Stimulated activated naive CD8-positive, alpha-beta T cell treated with anti-CD3 and anti-CD28 coated beads, Interleukin-15, Interleukin-2, amounts not matched to agents 100 ng/mL and 50 ng/mL, for 24 hours (primary cell): Measurements from ENCODE around the gene ADGRV1.
"Not testable (repeated sequence)": the region's sequence is repeated elsewhere in the genome, so short reads cannot be mapped to it uniquely, and the experiment has no call there.

ENCODE experiments used
- H3K27ac Mint-ChIP-seq: one replicate; pipeline ENCODE4 v1.8.0; 2021; ENCODE audit warnings: mild to moderate bottlenecking, mixed read lengths
- H3K27me3 Mint-ChIP-seq: one replicate; pipeline ENCODE4 v1.8.0; 2021; ENCODE audit warnings: mixed read lengths
- H3K36me3 Mint-ChIP-seq: one replicate; pipeline ENCODE4 v1.8.0; 2021; ENCODE audit warnings: low read depth, mixed read lengths
- H3K4me1 Mint-ChIP-seq: one replicate; pipeline ENCODE4 v1.8.0; 2021; ENCODE audit warnings: low read depth, mixed read lengths
- H3K4me3 Mint-ChIP-seq: one replicate; pipeline ENCODE4 v1.8.0; 2021; ENCODE audit warnings: mild to moderate bottlenecking, mixed read lengths
- H3K9me3 Mint-ChIP-seq: one replicate; pipeline ENCODE4 v1.8.0; 2021; ENCODE audit warnings: mixed read lengths

ADGRV1 gene

DNA sequence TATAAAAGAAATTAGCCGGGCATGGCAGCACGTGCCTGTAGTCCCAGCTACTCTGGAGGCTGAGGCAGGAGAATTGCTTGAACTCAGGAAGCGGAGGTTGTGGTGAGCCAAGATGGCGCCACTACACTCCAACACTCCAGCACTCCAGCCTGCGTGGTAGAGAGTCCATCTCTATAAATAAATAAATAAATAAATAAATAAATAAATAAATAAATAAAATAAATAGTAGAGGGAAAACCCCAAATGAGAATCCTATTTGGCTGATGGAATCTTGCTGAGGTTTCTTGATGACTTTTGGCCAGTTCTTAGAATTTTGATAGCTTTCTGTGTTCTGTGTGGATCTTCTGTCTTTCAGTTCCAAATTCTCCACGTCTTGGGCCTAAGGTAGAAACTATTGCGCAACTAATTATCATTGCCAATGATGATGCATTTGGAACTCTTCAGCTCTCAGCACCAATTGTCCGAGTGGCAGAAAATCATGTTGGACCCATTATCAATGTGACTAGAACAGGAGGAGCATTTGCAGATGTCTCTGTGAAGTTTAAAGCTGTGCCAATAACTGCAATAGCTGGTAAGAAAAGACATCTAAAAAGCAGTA lies 126.9 kb downstream of the ADGRV1 start:
- H3K9me3 Mint-ChIP-seq: no peaks in the 10 kb centered on the region

DNA sequence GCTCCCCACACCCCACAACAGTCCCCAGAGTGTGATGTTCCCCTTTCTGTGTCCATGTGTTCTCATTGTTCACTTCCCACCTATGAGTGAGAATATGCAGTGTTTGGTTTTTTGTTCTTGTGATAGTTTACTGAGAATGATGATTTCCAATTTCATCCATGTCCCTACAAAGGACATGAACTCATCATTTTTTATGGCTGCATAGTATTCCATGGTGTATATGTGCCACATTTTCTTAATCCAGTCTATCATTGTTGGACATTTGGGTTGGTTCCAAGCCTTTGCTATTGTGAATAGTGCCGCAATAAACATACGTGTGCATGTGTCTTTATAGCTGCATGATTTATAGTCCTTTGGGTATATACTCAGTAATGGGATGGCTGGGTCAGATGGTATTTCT lies 127.8 kb downstream of the ADGRV1 start:
- H3K4me1 Mint-ChIP-seq, H3K9me3 Mint-ChIP-seq, H3K4me3 Mint-ChIP-seq, H3K27me3 Mint-ChIP-seq, H3K36me3 Mint-ChIP-seq, H3K27ac Mint-ChIP-seq: not testable (repeated sequence)

More for the DNA sequence above, 126.9 kb downstream of the ADGRV1 start:
- no peak overlapping the region for H3K27ac Mint-ChIP-seq
- H3K27me3 Mint-ChIP-seq: no peaks in the 10 kb centered on the region
- H3K36me3 Mint-ChIP-seq: no peaks in the 10 kb centered on the region
- no peaks in the 10 kb centered on the region for H3K4me1 Mint-ChIP-seq
- no peak overlapping the region for H3K4me3 Mint-ChIP-seq

DNA sequence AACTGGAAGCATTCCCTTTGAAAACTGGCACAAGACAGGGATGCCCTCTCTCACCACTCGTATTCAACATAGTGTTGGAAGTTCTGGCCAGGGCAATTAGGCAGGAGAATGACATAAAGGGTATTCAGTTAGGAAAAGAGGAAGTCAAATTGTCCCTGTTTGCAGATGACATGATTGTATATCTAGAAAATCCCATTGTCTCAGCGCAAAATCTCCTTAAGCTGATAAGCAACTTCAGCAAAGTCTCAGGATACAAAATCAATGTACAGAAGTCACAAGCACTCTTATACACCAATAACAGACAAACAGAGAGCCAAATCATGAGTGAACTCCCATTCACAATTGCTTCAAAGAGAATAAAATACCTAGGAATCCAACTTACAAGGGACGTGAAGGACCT lies 128.9 kb downstream of the ADGRV1 start:
- H3K4me3 Mint-ChIP-seq, H3K27me3 Mint-ChIP-seq, H3K4me1 Mint-ChIP-seq, H3K36me3 Mint-ChIP-seq, H3K9me3 Mint-ChIP-seq, H3K27ac Mint-ChIP-seq: not testable (repeated sequence)

DNA sequence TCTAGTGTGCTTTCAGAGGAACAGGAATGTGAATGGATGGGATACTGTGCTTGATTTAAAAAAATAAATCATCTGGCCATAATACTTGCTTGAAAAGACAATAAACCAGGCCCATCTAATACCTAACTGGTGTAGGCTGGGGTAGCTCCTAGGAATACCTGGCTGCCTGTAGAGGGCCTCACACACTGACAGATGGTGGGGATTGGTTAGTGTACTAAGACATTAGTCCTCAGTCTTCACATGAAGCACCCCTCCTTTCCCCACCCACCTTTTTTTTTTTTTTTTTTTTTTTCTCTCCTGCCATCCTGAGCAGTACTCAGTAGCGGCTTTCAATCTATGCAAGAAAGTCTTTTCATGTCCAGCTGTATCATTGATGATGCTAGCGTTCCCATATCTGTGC lies 130.5 kb downstream of the ADGRV1 start:
- H3K4me3 Mint-ChIP-seq: no peak overlapping the region

DNA sequence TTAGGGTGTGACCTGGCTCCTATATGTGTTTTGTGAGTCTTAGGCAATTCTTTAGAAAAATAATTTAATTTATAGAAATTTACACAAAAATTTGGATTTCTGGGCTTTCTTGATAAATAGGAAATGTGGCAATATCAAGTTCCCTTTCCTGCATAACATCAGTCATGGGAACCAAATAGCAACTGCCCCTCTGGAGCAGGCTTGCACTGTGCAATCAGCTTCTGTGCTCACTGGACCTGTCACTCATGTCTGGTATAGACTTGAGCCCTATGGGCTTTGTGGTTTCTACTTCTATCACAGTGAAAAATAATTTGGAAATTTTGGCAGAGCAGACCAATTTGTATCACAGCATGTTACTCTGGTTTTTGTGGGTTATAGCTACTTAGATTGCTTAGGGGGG lies 131.7 kb downstream of the ADGRV1 start:
- Mint-ChIP-seq H3K9me3 (no peaks in the 10 kb centered on the region), H3K4me1 (no peaks in the 10 kb centered on the region), H3K27me3 (no peaks in the 10 kb centered on the region), H3K4me3 (no peak overlapping the region), H3K36me3 (no peaks in the 10 kb centered on the region), H3K27ac (no peak overlapping the region)

More for the DNA sequence above, 130.5 kb downstream of the ADGRV1 start:
- H3K27ac Mint-ChIP-seq: no peak overlapping the region
- no peaks in the 10 kb centered on the region for H3K9me3 Mint-ChIP-seq
- no peaks in the 10 kb centered on the region for H3K27me3 Mint-ChIP-seq
- H3K4me1 Mint-ChIP-seq: no peaks in the 10 kb centered on the region
- no peaks in the 10 kb centered on the region for H3K36me3 Mint-ChIP-seq

DNA sequence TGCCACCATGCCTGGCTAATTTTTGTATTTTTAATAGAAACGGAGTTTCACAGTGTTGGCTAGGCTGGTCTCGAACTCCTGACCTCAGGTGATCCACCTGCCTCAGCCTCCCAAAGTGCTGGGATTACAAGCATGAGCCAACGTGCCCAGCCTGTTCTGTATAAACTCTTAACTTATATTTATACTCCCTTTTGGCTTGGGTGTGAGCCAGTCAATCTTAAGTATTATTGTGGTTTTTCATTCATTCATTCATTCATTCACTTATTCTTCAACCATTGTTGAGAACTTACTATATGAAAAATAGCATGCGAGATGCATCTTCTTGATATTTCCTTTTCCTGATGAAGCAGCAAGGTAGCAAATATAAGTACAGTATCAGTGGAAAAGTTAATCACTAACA lies 132.9 kb downstream of the ADGRV1 start:
- no peak overlapping the region for H3K4me3 Mint-ChIP-seq
- H3K27me3 Mint-ChIP-seq: no peaks in the 10 kb centered on the region
- no peaks in the 10 kb centered on the region for H3K4me1 Mint-ChIP-seq
- H3K36me3 Mint-ChIP-seq: no peaks in the 10 kb centered on the region
- no peaks in the 10 kb centered on the region for H3K9me3 Mint-ChIP-seq
- H3K27ac Mint-ChIP-seq: no peak overlapping the region

DNA sequence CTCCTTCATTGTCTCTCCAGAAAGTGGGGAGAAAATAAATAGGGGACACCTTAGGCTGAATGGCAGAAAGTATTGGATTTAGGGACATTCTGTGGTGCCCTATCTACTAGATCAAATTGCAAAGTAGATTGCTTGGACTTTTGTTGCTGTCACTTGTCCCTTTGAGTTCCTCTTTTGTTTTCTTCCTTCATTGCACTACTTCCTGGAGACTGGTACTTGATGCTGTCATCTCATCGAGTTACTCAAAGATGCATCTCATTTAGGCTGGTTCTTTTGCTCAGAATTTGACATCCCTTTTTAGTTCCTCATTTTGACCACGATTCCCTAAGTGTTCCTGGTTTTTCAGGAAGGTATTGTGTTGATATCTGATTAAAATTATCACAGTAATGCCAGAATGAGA lies 137.6 kb downstream of the ADGRV1 start:
- no peaks in the 10 kb centered on the region for H3K4me1 Mint-ChIP-seq
- peaks cover 3% of the 10 kb centered on the region for H3K27me3 Mint-ChIP-seq
- H3K36me3 Mint-ChIP-seq: no peaks in the 10 kb centered on the region
- no peaks in the 10 kb centered on the region for H3K9me3 Mint-ChIP-seq
- no peak overlapping the region for H3K27ac Mint-ChIP-seq
- H3K4me3 Mint-ChIP-seq: no peak overlapping the region

DNA sequence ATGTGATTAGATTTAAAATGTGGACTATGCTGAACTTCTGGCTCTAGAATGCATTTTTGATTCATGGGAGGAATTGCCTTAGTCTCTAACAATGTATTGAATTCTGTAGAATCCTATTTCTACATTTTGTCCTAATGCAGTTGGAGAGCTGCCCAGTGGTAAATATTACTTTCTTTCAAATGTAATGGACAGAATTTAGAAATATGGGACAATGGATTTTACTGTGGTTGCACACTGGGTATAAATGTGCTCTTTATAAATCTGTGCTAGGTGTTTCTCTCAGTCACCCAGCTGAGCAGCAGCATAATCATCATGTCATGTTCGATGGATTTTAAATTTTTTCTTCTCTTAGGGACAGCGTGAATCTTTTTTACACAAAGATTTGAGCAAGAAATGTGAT lies 141.7 kb downstream of the ADGRV1 start:
- Mint-ChIP-seq H3K4me3 (no peak overlapping the region), H3K27me3 (peaks cover 11% of the 10 kb centered on the region), H3K36me3 (no peaks in the 10 kb centered on the region), H3K9me3 (no peaks in the 10 kb centered on the region), H3K27ac (no peak overlapping the region), H3K4me1 (no peaks in the 10 kb centered on the region)

DNA sequence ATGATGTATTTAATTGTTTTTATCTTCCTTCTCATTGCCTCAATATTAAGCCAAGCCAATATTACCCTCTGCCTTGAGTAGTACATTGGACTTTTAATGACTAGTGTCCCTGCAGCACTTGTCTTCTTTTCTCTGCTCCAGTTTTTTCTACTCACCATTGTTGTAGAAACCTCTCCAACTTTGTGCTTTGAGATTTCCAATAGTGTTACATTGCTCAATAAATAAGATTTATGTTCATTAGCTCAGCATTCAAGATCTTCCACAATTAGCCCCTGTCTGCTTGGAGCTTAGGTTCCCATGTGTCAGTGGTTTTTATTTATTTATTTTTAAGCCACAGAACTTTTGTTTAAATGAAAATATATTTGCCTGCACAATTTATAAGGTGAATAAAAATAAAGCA lies 145.3 kb downstream of the ADGRV1 start:
- no peaks in the 10 kb centered on the region for H3K9me3 Mint-ChIP-seq
- H3K27me3 Mint-ChIP-seq: peaks cover 17% of the 10 kb centered on the region
- no peaks in the 10 kb centered on the region for H3K4me1 Mint-ChIP-seq
- H3K36me3 Mint-ChIP-seq: no peaks in the 10 kb centered on the region
- no peak overlapping the region for H3K4me3 Mint-ChIP-seq
- no peak overlapping the region for H3K27ac Mint-ChIP-seq

DNA sequence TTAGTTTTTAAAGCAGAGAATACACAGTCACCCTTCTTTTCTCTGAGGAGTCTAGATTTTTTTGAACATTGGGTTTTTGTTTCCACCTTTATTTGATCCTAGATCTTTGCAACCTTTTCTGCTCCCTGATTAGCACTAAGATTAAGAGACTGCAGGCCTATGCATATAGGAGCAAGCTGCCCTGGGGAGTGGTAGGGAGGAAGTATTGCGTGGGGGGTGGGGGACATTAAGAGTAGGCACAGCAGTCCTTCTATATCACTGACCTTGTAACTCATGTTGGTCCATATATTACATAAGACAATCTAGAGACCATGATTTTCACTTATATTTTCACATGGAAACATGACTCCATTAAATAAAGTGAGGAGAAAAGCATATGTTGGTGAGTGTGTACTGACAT lies 149.1 kb downstream of the ADGRV1 start:
- H3K27ac Mint-ChIP-seq: no peak overlapping the region
- no peaks in the 10 kb centered on the region for H3K4me1 Mint-ChIP-seq
- no peaks in the 10 kb centered on the region for H3K36me3 Mint-ChIP-seq
- peaks cover 17% of the 10 kb centered on the region for H3K27me3 Mint-ChIP-seq
- H3K4me3 Mint-ChIP-seq: no peak overlapping the region
- no peaks in the 10 kb centered on the region for H3K9me3 Mint-ChIP-seq

DNA sequence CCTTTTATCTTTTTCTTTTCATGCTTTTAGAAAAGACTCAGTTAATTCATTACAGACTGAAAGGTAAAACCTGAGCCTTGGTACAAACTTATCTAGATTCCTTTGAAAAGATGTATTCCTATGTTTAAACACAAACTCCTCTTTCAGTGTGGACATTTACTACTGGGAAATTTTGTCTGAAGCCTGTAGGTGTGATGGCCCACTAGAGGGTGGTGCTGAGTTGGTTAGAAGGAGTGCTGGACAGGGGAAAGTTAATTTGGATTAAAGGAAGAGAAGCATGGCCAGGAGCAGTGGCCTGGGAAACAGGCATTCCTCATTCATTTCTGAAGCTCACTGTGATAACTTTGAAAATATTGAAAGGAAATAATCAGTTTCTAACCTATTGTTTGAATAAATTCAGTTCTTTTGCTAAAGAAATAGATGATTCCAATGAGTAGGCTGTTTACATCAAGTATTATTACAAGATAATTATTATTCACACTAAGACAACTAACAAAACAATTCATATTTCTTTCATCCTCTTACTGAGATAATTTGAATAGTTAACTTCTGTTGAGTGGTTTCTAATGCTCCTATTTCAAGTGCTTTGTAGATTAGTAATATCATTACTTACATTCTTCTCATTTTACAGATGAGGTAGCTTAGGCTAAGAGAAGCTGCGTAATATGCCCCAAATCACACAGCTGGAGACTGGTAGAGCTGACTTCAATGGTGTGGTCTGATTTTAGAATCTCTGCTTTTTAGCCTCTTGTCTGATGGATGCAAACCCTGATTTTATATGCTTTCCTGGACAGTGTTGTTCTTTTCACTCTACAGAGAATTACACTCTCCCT lies 150.9 kb downstream of the ADGRV1 start:
- Mint-ChIP-seq H3K4me1 (no peaks in the 10 kb centered on the region), H3K27ac (no peak overlapping the region), H3K4me3 (no peak overlapping the region), H3K36me3 (no peaks in the 10 kb centered on the region), H3K27me3 (peaks cover 12% of the 10 kb centered on the region), H3K9me3 (no peaks in the 10 kb centered on the region)

DNA sequence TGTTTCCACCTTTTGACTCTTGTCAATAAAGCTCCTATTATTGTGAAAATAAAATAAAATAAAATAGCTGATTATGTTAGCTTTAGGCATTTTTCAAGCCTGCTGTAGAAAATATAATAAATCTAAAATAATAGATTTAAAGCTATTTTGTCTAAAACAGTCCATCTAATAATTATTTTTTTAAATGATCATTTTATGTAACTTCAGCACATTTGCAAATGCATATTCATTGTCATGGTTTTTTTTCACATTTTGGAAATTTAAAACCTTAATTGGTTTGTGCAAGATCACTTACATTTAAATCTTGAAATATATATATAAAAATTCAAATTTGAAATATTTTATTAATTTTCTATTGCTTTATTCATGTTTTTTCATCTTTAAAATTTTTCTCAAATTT lies 159.8 kb downstream of the ADGRV1 start:
- H3K27me3 Mint-ChIP-seq: no peaks in the 10 kb centered on the region
- no peaks in the 10 kb centered on the region for H3K36me3 Mint-ChIP-seq
- no peak overlapping the region for H3K4me3 Mint-ChIP-seq
- H3K4me1 Mint-ChIP-seq: no peaks in the 10 kb centered on the region
- H3K27ac Mint-ChIP-seq: no peak overlapping the region
- H3K9me3 Mint-ChIP-seq: no peaks in the 10 kb centered on the region

DNA sequence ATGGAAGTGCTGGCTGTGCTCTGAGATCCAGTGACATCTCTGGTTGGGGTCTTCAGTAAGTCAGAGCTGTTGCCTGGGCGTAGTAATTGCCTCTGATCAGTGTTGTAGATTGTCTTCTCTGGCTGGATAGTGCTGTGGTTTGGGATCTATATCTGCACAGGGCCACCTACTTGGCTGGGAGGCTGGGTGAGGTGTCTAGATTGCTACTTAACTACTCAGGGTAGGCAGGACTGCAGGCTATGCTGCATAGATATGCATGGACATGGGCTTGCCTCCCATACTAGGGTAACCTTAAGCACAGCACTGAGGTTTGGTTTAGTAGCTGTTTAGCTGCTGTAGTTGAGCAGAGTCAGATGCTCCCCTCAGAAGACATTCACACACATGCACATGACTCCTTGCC lies 181.0 kb downstream of the ADGRV1 start:
- Mint-ChIP-seq H3K36me3 (no peaks in the 10 kb centered on the region), H3K4me3 (no peak overlapping the region), H3K9me3 (peaks cover 14% of the 10 kb centered on the region), H3K27me3 (peaks cover 7% of the 10 kb centered on the region), H3K27ac (no peak overlapping the region), H3K4me1 (no peaks in the 10 kb centered on the region)

DNA sequence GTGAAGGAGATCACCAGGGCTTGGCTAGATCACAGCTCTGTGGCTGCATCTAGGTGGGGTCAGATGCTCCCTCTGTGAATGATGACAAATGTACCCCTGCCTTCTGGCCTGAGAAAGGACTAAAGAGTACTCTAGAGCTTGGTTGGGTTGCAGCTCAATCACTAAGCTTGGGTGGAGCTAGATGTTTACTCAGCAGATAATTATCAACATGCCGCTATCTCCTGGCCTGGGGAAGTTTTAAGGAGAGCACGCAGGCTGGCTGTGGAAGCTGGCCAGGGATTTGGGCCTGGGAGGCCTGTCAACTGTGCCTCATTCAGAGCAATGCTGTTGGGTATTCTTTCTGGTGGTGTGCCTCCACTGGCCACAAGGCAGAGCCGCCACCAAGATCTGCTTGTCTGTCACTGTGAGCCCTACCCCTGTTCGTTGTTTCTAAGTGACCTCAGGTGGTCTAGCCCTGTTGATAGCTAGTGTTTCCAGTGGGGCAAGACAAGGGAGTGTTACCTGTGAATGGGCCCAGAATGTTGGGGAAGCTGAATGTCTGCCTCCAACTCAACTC lies 181.7 kb downstream of the ADGRV1 start:
- no peak overlapping the region for H3K4me3 Mint-ChIP-seq
- H3K4me1 Mint-ChIP-seq: no peaks in the 10 kb centered on the region
- H3K27me3 Mint-ChIP-seq: peaks cover 4% of the 10 kb centered on the region
- H3K9me3 Mint-ChIP-seq: peaks cover 14% of the 10 kb centered on the region
- H3K36me3 Mint-ChIP-seq: no peaks in the 10 kb centered on the region
- H3K27ac Mint-ChIP-seq: no peak overlapping the region

DNA sequence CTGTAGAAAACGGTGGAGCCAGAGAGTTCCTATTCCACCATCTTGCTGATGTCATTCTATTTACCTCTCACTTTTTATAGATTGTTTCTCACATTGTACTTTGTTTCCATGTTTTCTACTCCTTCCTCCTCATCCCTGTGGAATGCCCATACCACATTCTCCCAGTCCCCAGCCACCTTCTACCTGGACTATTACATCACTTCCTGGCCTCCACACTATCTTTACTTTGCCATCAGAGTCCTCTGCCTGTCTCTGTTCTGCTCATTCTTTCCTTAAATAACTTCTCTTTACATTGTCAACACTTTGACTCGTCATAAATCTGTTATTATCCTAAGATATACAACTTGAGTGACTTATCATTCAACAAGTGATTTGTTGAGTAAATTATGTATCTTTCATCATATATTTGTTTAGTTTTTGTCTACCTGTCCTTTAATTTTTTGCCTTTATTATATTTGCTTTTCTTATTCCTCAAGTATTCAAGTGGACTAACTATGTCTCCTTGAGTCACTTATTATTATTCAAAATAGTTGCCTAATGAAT lies 182.5 kb downstream of the ADGRV1 start:
- H3K4me3 Mint-ChIP-seq: no peak overlapping the region
- peaks cover 4% of the 10 kb centered on the region for H3K27me3 Mint-ChIP-seq
- H3K36me3 Mint-ChIP-seq: no peaks in the 10 kb centered on the region
- no peaks in the 10 kb centered on the region for H3K4me1 Mint-ChIP-seq
- no peak overlapping the region for H3K27ac Mint-ChIP-seq
- H3K9me3 Mint-ChIP-seq: peaks cover 10% of the 10 kb centered on the region
